ENCODE data around the gene ANAPC10.
"Not testable (repeated sequence)": the region's sequence is repeated elsewhere in the genome, so short reads cannot be mapped to it uniquely, and the experiment has no call there.

Gene ANAPC10

GRCh38 chr4:145097821-145098674, at the start of gene ANAPC10, which contains the start of gene ABCE1:
Gene ANAPC10, minus strand, starts transcription at chr4:145098196. Its CDS starts 2,097 bp downstream, at chr4:145096099.
Gene ABCE1, plus strand, starts transcription at chr4:145098311. Its CDS starts 6,102 bp downstream, at chr4:145104413.
- peak; percentile 22 for DNase-seq

GRCh38 chr4:145136219-145136618, 38.2 kb upstream of the ANAPC10 start:
- DNase-seq: not testable (repeated sequence)

- no peak for DNase-seq
Measured at GRCh38 chr4:145132511-145133098, 34.6 kb upstream of the ANAPC10 start.

GRCh38 chr4:145131848-145132247, 33.9 kb upstream of the ANAPC10 start:
- DNase-seq: no peak

- DNase-seq: no peak
Measured at GRCh38 chr4:145130788-145131399, 32.9 kb upstream of the ANAPC10 start.

- DNase-seq: no peak
Measured at GRCh38 chr4:145130130-145130529, 32.1 kb upstream of the ANAPC10 start.

- no peak for DNase-seq
Measured at GRCh38 chr4:145125396-145125795, 27.4 kb upstream of the ANAPC10 start.

GRCh38 chr4:145108128-145108527, 10.1 kb upstream of the ANAPC10 start:
- DNase-seq: no peak

GRCh38 chr4:145107126-145107525, 9.1 kb upstream of the ANAPC10 start:
- no peak for DNase-seq

- DNase-seq: no peak
Measured at GRCh38 chr4:145103496-145103895, 5.5 kb upstream of the ANAPC10 start.

GRCh38 chr4:145102619-145103018, 4.6 kb upstream of the ANAPC10 start:
- no peak for DNase-seq

- no peak for DNase-seq
Measured at GRCh38 chr4:145101091-145101490, 3.1 kb upstream of the ANAPC10 start.

- no peak for DNase-seq
Measured at GRCh38 chr4:145099653-145100052, 1.7 kb upstream of the ANAPC10 start.

GRCh38 chr4:145098675-145099037, 660 bp upstream of the ANAPC10 start:
- DNase-seq: no peak

GRCh38 chr4:145097331-145097820, 620 bp downstream of the ANAPC10 start:
- no peak for DNase-seq

- DNase-seq: no peak
Measured at GRCh38 chr4:145093638-145094037, 4.4 kb downstream of the ANAPC10 start.

GRCh38 chr4:145090380-145090779, 7.6 kb downstream of the ANAPC10 start:
- no peak for DNase-seq

- DNase-seq: no peak
Measured at GRCh38 chr4:145083891-145084605, 13.9 kb downstream of the ANAPC10 start.

GRCh38 chr4:145081756-145082155, 16.2 kb downstream of the ANAPC10 start:
- DNase-seq: no peak

- DNase-seq: no peak
Measured at GRCh38 chr4:145076469-145076855, 21.5 kb downstream of the ANAPC10 start.

- no peak for DNase-seq
Measured at GRCh38 chr4:145075742-145076468, 22.1 kb downstream of the ANAPC10 start.

GRCh38 chr4:145071560-145071959, 26.4 kb downstream of the ANAPC10 start:
- DNase-seq: no peak
